Measurements from ENCODE around the gene SLC6A12.
"Not testable (repeated sequence)": the region's sequence is repeated elsewhere in the genome, so short reads cannot be mapped to it uniquely, and the experiment has no call there.

Gene SLC6A12

GRCh38 chr12:195156-195555 is 18.8 kb downstream of the SLC6A12 start:
- DNase-seq, result no peak

- DNase-seq, result no peak
These were observed 19.7 kb downstream of the SLC6A12 start for GRCh38 chr12:194276-194675.

- DNase-seq, result no peak
These were observed 20.7 kb downstream of the SLC6A12 start for GRCh38 chr12:193261-193660.

GRCh38 chr12:191541-191940 is 22.4 kb downstream of the SLC6A12 start:
- DNase-seq, result no peak

GRCh38 chr12:190881-191280 is 23.1 kb downstream of the SLC6A12 start:
- DNase-seq, result no peak

- no peak for DNase-seq
These were observed 24.4 kb downstream of the SLC6A12 start for GRCh38 chr12:189622-189962.

GRCh38 chr12:188910-189621 is 24.9 kb downstream of the SLC6A12 start:
- DNase-seq, result peak; percentile 28

GRCh38 chr12:187986-188909 is 25.7 kb downstream of the SLC6A12 start:
- DNase-seq, result not testable (repeated sequence)

- no peak for DNase-seq
These were observed 27.8 kb downstream of the SLC6A12 start for GRCh38 chr12:186006-186625.

- no peak for DNase-seq
These were observed 28.4 kb downstream of the SLC6A12 start for GRCh38 chr12:185576-185955.

GRCh38 chr12:184811-185575 is 29.0 kb downstream of the SLC6A12 start:
- DNase-seq, result no peak

- peak; percentile 62 for DNase-seq
These were observed 31.5 kb downstream of the SLC6A12 start for GRCh38 chr12:182381-182892.

GRCh38 chr12:181921-182320 is 32.0 kb downstream of the SLC6A12 start:
- DNase-seq, result no peak

GRCh38 chr12:180445-180844 is 33.5 kb downstream of the SLC6A12 start:
- DNase-seq, result no peak

- DNase-seq, result no peak
These were observed 34.1 kb downstream of the SLC6A12 start for GRCh38 chr12:179885-180284.

- DNase-seq, result no peak
These were observed 34.6 kb downstream of the SLC6A12 start for GRCh38 chr12:179131-179884.

GRCh38 chr12:178829-179109 is 35.2 kb downstream of the SLC6A12 start:
- no peak for DNase-seq

GRCh38 chr12:177980-178828 is 35.8 kb downstream of the SLC6A12 start:
- DNase-seq, result no peak

GRCh38 chr12:177336-177979 is 36.5 kb downstream of the SLC6A12 start:
- no peak for DNase-seq

- DNase-seq, result peak; percentile 40
These were observed 37.4 kb downstream of the SLC6A12 start for GRCh38 chr12:176321-177181.

Data from kidney glomerular epithelial cell (primary cell).